Fibroblast of lung (primary cell): ENCODE data around the gene HBS1L.

ENCODE experiments used
- CTCF ChIP-seq, 2 donors: IDR thresholded peaks in 1 of 2; conservative IDR thresholded peaks in 1 of 2; 1 replicate in 1 of 2; 2 replicates in 1 of 2; pipeline ENCODE4 v1.5.1; 2011 to 2012; ENCODE audit warnings: low read length in 2 of 2, control low read depth in 1 of 2, inconsistent platforms in 1 of 2, low read depth in 1 of 2, mild to moderate bottlenecking in 1 of 2
- EZH2 ChIP-seq: IDR thresholded peaks from 2 replicates; pipeline ENCODE4 v1.5.1; 2012; ENCODE audit warnings: low read length, control low read depth, mild to moderate bottlenecking; ENCODE audit errors: missing control alignments

DNA sequence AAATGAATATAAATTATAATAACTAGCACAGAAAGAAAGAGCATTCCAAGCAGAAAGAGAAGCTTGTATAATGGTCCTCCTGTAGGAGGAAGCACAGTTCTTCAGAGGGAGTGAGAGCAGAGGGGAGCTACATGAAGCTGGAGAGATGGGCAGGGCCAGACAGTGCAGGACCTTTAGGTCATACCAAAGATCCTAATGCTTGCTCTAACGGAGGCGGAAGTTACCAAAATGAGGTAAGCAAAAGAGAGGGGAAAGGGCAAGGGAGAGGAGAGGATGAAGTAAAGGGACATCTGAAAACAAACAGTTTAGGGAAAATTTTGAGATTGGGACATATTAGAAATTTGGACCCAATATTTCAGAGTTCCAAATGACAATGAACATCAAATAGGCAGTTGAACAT is 50.2 kb downstream of the HBS1L start:
- TF ChIP-seq EZH2 = no peak
- TF ChIP-seq CTCF (conservative IDR thresholded peaks at IDR 0.05 in 1 of 2, IDR thresholded peaks at IDR 0.05 in 1 of 2; ENCODE audit: low read depth in 1 of 2, low read length in 2 of 2) = no peak
